Urothelium cell line (cell line): ENCODE results near the gene PLXNA4.

Experiments
- DNase-seq: peaks from one replicate; pipeline ENCODE4 v3.0.0; 2011; ENCODE audit warnings: low spot score, mixed read lengths
- FAIRE-seq: peaks from 2 replicates; lab custom pipeline; 2011; peaks lifted over from hg19 to GRCh38; lab: Jason Lieb, UNC

The PLXNA4 gene

GRCh38 chr7:132480534-132480933, 95.7 kb downstream of the PLXNA4 start:
- FAIRE-seq: no peak
- DNase-seq: no peak

- FAIRE-seq: no peak
- no peak for DNase-seq
Observed at GRCh38 chr7:132476541-132476940, 99.7 kb downstream of the PLXNA4 start.

GRCh38 chr7:132475669-132476116, 100.6 kb downstream of the PLXNA4 start:
- FAIRE-seq (no peak), DNase-seq (no peak)

GRCh38 chr7:132475037-132475668, 101.1 kb downstream of the PLXNA4 start:
- DNase-seq: no peak
- FAIRE-seq: no peak

GRCh38 chr7:132472463-132473120, 103.7 kb downstream of the PLXNA4 start:
- DNase-seq (peak; percentile 13), FAIRE-seq (no peak)

GRCh38 chr7:132471515-132471914, 104.8 kb downstream of the PLXNA4 start:
- FAIRE-seq (no peak), DNase-seq (no peak)

GRCh38 chr7:132469681-132470080, 106.6 kb downstream of the PLXNA4 start:
- no peak for DNase-seq
- FAIRE-seq: no peak

GRCh38 chr7:132469264-132469663, 107.0 kb downstream of the PLXNA4 start:
- FAIRE-seq: no peak

GRCh38 chr7:132466367-132466766, 109.9 kb downstream of the PLXNA4 start:
- no peak for DNase-seq
- FAIRE-seq: no peak

More at GRCh38 chr7:132469264-132469663, 107.0 kb downstream of the PLXNA4 start:
- no peak for DNase-seq

- no peak for FAIRE-seq
- DNase-seq: no peak
Observed at GRCh38 chr7:132465516-132465915, 110.8 kb downstream of the PLXNA4 start.

GRCh38 chr7:132464740-132465139, 111.5 kb downstream of the PLXNA4 start:
- FAIRE-seq (no peak), DNase-seq (peak; percentile 71)

GRCh38 chr7:132463922-132464321, 112.3 kb downstream of the PLXNA4 start:
- FAIRE-seq (no peak), DNase-seq (no peak)

GRCh38 chr7:132462478-132462877, 113.8 kb downstream of the PLXNA4 start:
- DNase-seq (no peak), FAIRE-seq (no peak)

GRCh38 chr7:132461032-132461592, 115.2 kb downstream of the PLXNA4 start:
- FAIRE-seq: no peak
- DNase-seq: no peak

- FAIRE-seq: no peak
- no peak for DNase-seq
Observed at GRCh38 chr7:132458729-132459128, 117.5 kb downstream of the PLXNA4 start.

GRCh38 chr7:132457658-132458057, 118.6 kb downstream of the PLXNA4 start:
- DNase-seq: no peak
- FAIRE-seq: no peak

- DNase-seq (no peak), FAIRE-seq (no peak)
Observed at GRCh38 chr7:132456418-132456817, 119.9 kb downstream of the PLXNA4 start.

GRCh38 chr7:132455378-132455777, 120.9 kb downstream of the PLXNA4 start:
- FAIRE-seq (no peak), DNase-seq (no peak)

- DNase-seq: no peak
- FAIRE-seq: no peak
Observed at GRCh38 chr7:132453826-132454225, 122.4 kb downstream of the PLXNA4 start.

- no peak for DNase-seq
- FAIRE-seq: no peak
Observed at GRCh38 chr7:132451161-132451560, 125.1 kb downstream of the PLXNA4 start.

- FAIRE-seq (no peak), DNase-seq (no peak)
Observed at GRCh38 chr7:132450696-132451095, 125.6 kb downstream of the PLXNA4 start.

GRCh38 chr7:132450188-132450587, 126.1 kb downstream of the PLXNA4 start:
- FAIRE-seq: no peak
- DNase-seq: no peak
